Activated CD4-positive, CD25-positive, alpha-beta regulatory T cell (primary cell): ENCODE data around the gene TTLL8.

ENCODE experiments used
- DNase-seq, 4 experiments: peaks; one replicate each; lab custom pipeline; 2025; lab: John Stamatoyannopoulos, UW

Gene TTLL8

GRCh38 chr22:50082961-50083461 lies 24.9 kb upstream of the TTLL8 start:
- no peak for DNase-seq

- no peak for DNase-seq
Measured at GRCh38 chr22:50082197-50082715, 24.2 kb upstream of the TTLL8 start.

GRCh38 chr22:50081426-50082196 lies 23.5 kb upstream of the TTLL8 start:
- no peak for DNase-seq

GRCh38 chr22:50080077-50080465 lies 22.0 kb upstream of the TTLL8 start:
- DNase-seq: no peak

- no peak for DNase-seq
Measured at GRCh38 chr22:50078761-50079160, 20.7 kb upstream of the TTLL8 start.

DNA sequence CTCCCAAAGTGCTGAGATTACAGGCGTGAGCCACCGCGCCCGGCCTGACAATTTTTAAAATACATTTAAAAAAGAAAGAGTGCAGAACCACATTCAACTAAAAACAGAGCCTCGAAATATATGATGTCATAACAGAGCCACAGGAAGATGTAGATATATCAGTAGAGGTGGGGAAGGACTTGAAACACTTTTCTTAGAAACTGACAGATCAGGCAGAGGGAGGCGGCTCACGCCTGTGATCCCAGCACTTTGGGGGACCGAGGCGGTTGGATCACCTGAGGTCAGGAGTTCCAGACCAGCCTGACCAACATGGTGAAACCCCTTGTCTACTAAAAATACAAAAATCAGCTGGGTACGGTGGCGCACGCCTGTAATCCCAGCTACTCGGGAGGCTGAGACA lies 20.1 kb upstream of the TTLL8 start:
- DNase-seq: no peak

DNA sequence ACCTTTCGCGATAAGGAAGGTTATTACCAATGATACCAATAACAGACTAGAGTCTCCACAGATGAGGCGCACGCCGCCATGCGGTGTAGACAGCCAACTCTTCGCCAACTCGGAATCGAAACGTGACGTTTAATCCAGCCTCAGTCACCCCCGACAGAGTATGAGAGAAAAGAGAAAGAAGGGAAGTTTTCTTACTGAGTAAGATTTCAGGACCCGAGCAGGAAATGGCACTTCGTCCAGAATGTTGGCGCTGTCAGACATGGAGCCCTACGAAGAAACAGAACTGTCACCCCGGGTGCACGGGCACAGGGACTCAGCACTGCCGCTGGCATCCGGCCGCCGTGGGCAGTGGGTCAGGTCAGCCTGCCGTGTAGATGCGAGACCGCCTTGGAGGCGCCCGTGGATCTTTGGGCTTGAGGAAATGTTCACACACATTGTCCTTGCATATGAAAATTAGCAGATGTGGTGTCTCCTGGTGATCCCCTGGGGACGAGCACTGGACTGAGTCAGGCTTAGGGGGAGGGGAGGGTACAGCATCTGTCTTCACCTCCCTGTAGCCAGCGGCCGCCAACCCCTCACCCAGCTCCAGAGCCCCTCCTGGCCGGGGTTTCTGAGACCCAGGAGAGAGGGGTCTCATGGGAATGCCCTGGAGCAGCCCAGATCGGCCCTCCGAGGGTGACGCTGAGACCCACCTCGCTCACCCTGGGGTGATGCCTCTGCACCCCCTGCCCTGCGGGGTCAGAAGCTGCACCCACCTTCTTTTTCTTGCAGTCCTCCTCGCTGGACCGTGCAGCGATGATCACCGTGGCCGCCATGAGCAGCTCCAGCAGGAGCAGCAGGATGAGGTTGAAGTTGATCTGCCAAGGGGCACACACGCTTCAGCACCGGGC lies 18.8 kb upstream of the TTLL8 start:
- no peak for DNase-seq

GRCh38 chr22:50074551-50075530 lies 16.7 kb upstream of the TTLL8 start:
- no peak for DNase-seq

DNA sequence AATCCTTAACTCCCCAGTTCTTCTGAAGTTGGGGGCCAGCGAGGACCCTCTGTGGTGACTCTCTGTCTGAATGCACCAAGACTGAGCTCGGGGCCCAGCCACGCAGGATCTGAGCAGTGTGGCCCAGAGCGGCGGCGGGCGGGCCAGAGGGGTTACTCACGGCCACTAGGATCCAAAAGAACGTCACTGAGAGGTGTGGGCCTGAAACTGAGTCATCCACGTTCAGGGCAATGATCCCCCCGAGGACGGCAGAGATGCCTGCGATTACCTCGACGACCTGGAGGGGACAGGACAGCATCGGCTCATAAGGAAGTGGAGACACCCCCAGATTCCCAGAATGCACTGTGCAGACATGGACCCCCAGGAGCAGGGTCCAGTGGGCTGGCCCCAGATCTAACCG lies 16.0 kb upstream of the TTLL8 start:
- no peak for DNase-seq

DNA sequence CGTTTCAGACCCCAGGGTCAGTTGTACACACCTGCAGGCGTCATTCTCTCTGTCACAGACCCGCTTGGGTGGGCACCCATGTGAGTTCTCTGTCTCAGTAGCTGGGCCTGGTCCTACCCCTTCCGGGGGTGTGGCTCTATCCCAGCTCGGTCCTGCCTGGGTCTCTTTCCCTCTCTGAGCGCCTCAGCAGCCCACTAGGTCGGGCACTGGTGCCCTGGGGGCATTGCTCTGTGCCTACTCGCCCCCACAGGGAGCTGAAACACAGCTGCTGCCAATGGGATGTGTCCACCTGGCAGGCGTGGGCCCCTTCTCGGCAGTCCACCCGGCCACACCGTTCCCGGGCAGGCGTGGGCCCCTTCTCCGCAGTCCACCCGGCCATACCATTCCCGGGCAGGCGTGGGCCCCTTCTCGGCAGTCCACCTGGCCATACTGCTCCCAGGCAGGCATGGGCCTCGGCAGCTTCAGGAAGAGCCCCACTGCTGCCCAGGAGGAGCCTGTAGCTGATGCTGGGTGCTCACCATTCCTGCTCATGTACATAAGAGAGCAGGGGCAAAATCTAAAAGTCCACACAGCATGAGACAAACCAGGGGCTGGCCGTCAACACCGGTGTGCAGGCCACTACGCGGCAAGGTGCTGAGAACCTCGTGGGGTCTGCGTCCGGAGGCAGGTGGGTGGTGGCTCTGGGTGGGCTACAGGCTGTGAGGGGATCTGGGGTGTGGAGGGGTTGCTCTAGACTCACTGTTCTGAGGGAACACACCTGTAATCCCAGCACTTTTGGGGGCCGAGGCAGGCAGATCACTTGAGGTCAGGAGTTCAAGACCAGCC lies 14.8 kb upstream of the TTLL8 start:
- DNase-seq: no peak

- DNase-seq: no peak
Measured at GRCh38 chr22:50072167-50072555, 14.1 kb upstream of the TTLL8 start.

DNA sequence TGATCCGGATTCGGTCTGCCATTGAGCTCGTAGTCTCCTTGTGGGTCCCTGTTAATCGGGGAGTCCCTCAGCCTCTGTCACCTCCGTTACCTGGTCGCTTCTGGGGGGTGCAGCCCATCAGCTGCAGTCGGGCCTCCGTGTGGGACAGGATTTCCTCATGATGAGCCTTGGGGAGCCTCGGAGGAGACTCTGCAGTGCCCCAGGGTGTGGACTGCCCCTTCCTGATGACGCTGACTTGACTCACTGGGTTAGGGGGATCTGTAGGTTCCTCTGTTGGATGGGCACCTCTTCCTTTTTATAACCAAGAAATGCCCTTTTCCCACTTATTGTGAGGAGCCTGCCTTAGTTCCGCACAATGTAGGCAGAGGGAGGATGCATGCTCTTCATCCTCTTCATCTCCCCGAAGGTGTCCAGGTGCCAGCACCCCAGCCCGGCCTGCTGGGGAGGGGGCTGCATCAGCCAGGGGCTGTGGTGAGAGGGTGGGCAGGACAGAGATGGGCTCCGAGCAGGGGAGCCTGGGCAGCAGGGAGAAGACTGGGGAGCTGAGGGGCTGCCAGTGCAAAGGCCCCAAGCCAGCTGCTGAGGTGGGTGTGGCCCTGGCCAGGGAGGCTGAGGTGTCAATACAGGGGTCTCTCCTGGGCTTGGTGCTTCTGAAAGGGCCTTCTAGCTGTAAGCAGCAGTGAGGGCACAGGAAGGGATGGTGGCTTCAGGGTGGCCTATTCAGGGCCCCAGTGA lies 13.5 kb upstream of the TTLL8 start:
- DNase-seq: no peak

DNA sequence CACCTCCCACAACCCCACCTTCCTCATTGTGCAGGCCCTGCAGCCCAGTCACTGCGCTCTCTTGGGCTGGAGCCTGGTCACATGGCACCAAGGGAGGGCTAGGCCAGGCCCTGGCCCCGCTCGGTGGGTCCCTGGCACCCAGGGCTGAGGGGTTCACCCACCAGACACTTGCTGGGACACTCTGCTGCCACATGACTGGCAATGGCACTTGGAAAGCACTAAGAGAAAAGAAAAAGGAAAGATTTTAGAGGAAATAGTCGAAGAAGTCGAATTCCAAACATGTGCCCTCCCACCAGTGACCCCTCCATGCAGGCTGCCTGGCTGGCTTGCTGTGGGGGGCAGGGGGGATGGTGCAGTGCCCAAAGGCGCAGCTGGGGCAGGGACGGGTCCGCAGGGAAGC lies 12.3 kb upstream of the TTLL8 start:
- no peak for DNase-seq

DNA sequence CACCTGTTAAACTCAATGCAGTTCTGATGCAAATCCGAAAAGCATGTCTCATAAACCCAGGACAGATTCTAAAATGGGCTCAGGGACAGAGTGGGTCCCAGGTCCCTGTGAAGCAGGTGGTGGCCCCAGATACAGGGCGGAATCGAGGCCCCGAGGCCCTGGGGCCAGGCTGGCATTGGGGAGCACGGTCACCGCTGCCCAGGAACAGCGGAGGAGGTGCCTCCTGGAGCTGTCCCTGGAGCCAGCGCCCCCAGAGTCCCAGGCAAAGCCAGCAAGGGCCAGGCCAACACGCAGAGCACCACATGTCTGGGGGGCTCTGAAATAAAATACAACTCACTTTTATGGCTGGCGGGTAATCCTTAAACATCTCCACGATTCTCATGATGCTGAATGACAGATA lies 10.0 kb upstream of the TTLL8 start:
- DNase-seq: no peak

GRCh38 chr22:50067244-50067643 lies 9.1 kb upstream of the TTLL8 start:
- no peak for DNase-seq

- no peak for DNase-seq
Measured at GRCh38 chr22:50064453-50064852, 6.4 kb upstream of the TTLL8 start.

GRCh38 chr22:50063589-50064393 lies 5.7 kb upstream of the TTLL8 start:
- no peak for DNase-seq

- no peak for DNase-seq
Measured at GRCh38 chr22:50062509-50063135, 4.5 kb upstream of the TTLL8 start.
